HepG2 (cell line): ENCODE data around the gene SLC17A9. TPM values are rescaled to one million over a fixed set of nuclear protein-coding genes. Genes with fewer than 3 reads are reported as not detected.

Experiments
- ADNP ChIP-seq: sonication (generic); formaldehyde crosslinking; IDR thresholded peaks from 2 replicates; pipeline ENCODE4 v1.4.0; 2020; ENCODE audit warnings: missing genetic modification reagents
- BRCA1 ChIP-seq: sonication (generic); formaldehyde crosslinking; IDR thresholded peaks from 2 replicates; pipeline ENCODE4 v1.4.0; 2020; ENCODE audit warnings: missing genetic modification reagents
- FOXC1 ChIP-seq: sonication (generic); formaldehyde crosslinking; IDR thresholded peaks from 2 replicates; pipeline ENCODE4 v1.8.0; 2022; ENCODE audit warnings: mild to moderate bottlenecking, missing genetic modification reagents, borderline replicate concordance
- GTF2F1 ChIP-seq: fragments of 150-350 bp; IDR thresholded peaks from 2 replicates; pipeline ENCODE4 v1.6.1; 2014; ENCODE audit warnings: low read length
- IRX3 ChIP-seq: sonication (generic); formaldehyde crosslinking; IDR thresholded peaks from 2 replicates; pipeline ENCODE4 v1.8.1; 2023; ENCODE audit warnings: mild to moderate bottlenecking, low read depth, missing genetic modification reagents, borderline replicate concordance
- JDP2 ChIP-seq: sonication (generic); formaldehyde crosslinking; IDR thresholded peaks from 2 replicates; pipeline ENCODE4 v1.8.1; 2022; ENCODE audit warnings: missing genetic modification reagents, borderline replicate concordance
- NR3C1 ChIP-seq: sonication (generic); formaldehyde crosslinking; IDR thresholded peaks from 2 replicates; pipeline ENCODE4 v1.4.0; 2020; ENCODE audit warnings: missing genetic modification reagents
- PHF8 ChIP-seq: sonication (generic); formaldehyde crosslinking; IDR thresholded peaks from 2 replicates; pipeline ENCODE4 v1.5.0; 2020; ENCODE audit warnings: missing genetic modification reagents
- PLRG1 ChIP-seq: fragments of 450-650 bp; conservative IDR thresholded peaks from 2 replicates; pipeline ENCODE4 v1.6.1; 2016
- PPARG ChIP-seq: conservative IDR thresholded peaks from 2 replicates; pipeline ENCODE4 v1.6.1; 2016; ENCODE audit warnings: missing biosample characterization, missing genetic modification reagents
- SNAI1 ChIP-seq: sonication (generic); formaldehyde crosslinking; IDR thresholded peaks from 2 replicates; pipeline ENCODE4 v1.5.0; 2020; ENCODE audit warnings: mild to moderate bottlenecking, missing genetic modification reagents, borderline replicate concordance
- TP53 ChIP-seq: sonication (generic); formaldehyde crosslinking; conservative IDR thresholded peaks from 2 replicates; pipeline ENCODE4 v1.4.0; 2020; ENCODE audit warnings: missing genetic modification reagents
- ZIK1 ChIP-seq: sonication (generic); formaldehyde crosslinking; IDR thresholded peaks from 2 replicates; pipeline ENCODE4 v1.5.0; 2020; ENCODE audit warnings: mild to moderate bottlenecking, low read depth, missing genetic modification reagents, borderline replicate concordance
- ZKSCAN1 ChIP-seq: fragments of 150-350 bp; IDR thresholded peaks from 2 replicates; pipeline ENCODE4 v1.6.1; 2014; ENCODE audit warnings: low read length
- ZNF263 ChIP-seq: sonication (generic); formaldehyde crosslinking; IDR thresholded peaks from 2 replicates; pipeline ENCODE4 v1.4.0; 2020; ENCODE audit warnings: missing genetic modification reagents
- ZNF530 ChIP-seq: sonication (generic); formaldehyde crosslinking; IDR thresholded peaks from 2 replicates; pipeline ENCODE4 v1.5.0; 2020; ENCODE audit warnings: low read depth, mild to moderate bottlenecking, missing genetic modification reagents
- polyA plus RNA-seq, 8 experiments: library from polyadenylated mRNA; depleted of rRNA in 3 of 8; stranded (reverse) in 7 of 8; unstranded in 1 of 8; fragments of >200 nt; fragmentation: Illumina TruSeq in 4 of 8; extraction: Trizol in 4 of 8; gene quantifications; 2 replicates each; pipeline versions ENCODE4 v1.2.1 to v1.2.3, GENCODE V29; 2011 to 2016; ENCODE audit warnings: low read depth in 4 of 8, missing spikeins in 1 of 8, mixed read lengths in 1 of 8; ENCODE audit not compliant: insufficient read depth in 1 of 8
- total RNA-seq, 5 experiments: library from RNA; depleted of rRNA; stranded (reverse); fragments of >200 nt; fragmentation: Illumina TruSeq; extraction: Trizol; gene quantifications; 2 replicates each; pipeline ENCODE4 v1.2.3, GENCODE V29; 2016; ENCODE audit warnings: low read depth in 1 of 5
- TF ChIP-seq, protein P1 (sequence below): IDR thresholded peaks from 2 replicates; pipeline ENCODE4 v1.6.1; 2016; ENCODE audit warnings: missing compliant biosample characterization, missing genetic modification reagents, borderline replicate concordance
- TF ChIP-seq, protein P2 (sequence below): sonication (generic); formaldehyde crosslinking; IDR thresholded peaks from 2 replicates; pipeline ENCODE4 v1.5.1; 2020; ENCODE audit warnings: mild to moderate bottlenecking, missing genetic modification reagents
- TF ChIP-seq, protein P3 (sequence below): sonication (generic); formaldehyde crosslinking; conservative IDR thresholded peaks from 2 replicates; pipeline ENCODE4 v1.5.0; 2020; ENCODE audit warnings: missing genetic modification reagents
- TF ChIP-seq, protein P4 (sequence below): sonication (generic); formaldehyde crosslinking; IDR thresholded peaks from 2 replicates; pipeline ENCODE4 v1.9.0; 2022; ENCODE audit warnings: missing genetic modification reagents, mild to moderate bottlenecking, borderline replicate concordance
- TF ChIP-seq, protein P5 (sequence below): sonication (generic); formaldehyde crosslinking; IDR thresholded peaks from 2 replicates; pipeline ENCODE4 v1.8.0; 2022; ENCODE audit warnings: missing genetic modification reagents, low read depth, mild to moderate bottlenecking, borderline replicate concordance

SLC17A9 gene
- total and polyA plus RNA-seq, 2 of the 13 experiments (the other 11 are each of a cell fraction or from before 2014, with no cell fraction given), result 110 to 191 TPM

DNA sequence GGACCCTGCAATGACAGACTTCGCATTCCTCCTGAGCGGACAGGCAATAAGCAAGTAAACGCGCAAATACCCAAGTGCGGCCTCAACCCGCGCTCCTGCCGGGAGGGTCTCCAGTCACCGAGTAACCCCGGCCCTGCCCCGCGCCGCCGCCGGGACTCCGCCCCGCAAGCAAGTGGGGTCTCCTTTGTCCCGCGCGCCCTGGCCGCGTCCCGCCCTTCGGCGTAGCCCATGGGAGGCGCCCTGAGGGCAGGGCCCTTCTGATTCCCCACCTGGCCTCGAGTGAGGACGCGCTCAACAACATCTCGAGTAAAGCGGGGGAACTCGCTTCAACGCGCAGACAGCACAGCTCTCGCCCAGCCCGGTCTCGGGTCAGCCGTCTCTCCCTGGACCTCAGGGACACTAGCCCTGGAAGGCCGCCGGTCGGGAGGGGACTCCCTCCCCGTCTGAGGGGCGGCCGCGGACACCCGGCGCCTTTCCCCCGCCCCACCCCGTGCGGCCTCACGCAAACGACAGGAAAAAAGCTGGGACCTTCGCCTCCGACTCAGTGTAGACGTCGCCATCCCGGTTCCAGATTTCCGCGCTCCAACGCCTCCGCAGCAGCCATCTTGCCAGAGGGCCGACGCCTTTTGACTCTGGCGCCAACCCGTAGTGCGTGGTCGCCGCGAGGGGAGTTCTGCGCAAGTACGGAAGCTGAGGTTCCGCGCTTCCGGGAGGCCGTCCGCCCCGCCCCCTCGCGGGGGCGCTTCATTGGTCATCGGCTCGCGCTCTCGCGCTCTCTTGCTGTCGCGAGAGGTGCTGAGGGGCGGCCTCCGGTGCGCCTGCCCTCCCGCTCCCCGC, 15.0 kb upstream of the SLC17A9 start (continued):
- TF ChIP-seq BRCA1 (CRISPR knock-in tag) (peak; percentile 78; the same call in 1 of the 2 replicates), FOXC1 (CRISPR knock-in tag) (peak; percentile 77; the same call in 1 of the 2 replicates), GTF2F1 (no peak), IRX3 (CRISPR knock-in tag) (peak; percentile 96), ZKSCAN1 (no peak), NR3C1 (CRISPR knock-in tag) (0 out of 2 replicates have a peak, but pooled peaks have one; percentile 57), TP53 (CRISPR knock-in tag) (peak; percentile 95), JDP2 (CRISPR knock-in tag) (no peak), ZIK1 (CRISPR knock-in tag) (peak; percentile 97; the same call in 1 of the 2 replicates), PPARG (CRISPR knock-in tag) (peak; percentile 68), SNAI1 (CRISPR knock-in tag) (peak; percentile 91), PLRG1 (no peak), ZNF530 (no peak), ZNF263 (CRISPR knock-in tag) (peak; percentile 52; the same call in 1 of the 2 replicates), PHF8 (CRISPR knock-in tag) (peak; percentile 96), ADNP (no peak)
- TF ChIP-seq, protein P1, sequence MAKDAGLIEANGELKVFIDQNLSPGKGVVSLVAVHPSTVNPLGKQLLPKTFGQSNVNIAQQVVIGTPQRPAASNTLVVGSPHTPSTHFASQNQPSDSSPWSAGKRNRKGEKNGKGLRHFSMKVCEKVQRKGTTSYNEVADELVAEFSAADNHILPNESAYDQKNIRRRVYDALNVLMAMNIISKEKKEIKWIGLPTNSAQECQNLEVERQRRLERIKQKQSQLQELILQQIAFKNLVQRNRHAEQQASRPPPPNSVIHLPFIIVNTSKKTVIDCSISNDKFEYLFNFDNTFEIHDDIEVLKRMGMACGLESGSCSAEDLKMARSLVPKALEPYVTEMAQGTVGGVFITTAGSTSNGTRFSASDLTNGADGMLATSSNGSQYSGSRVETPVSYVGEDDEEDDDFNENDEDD (CRISPR knock-in tag), result peak; percentile 97
- TF ChIP-seq, protein P2, sequence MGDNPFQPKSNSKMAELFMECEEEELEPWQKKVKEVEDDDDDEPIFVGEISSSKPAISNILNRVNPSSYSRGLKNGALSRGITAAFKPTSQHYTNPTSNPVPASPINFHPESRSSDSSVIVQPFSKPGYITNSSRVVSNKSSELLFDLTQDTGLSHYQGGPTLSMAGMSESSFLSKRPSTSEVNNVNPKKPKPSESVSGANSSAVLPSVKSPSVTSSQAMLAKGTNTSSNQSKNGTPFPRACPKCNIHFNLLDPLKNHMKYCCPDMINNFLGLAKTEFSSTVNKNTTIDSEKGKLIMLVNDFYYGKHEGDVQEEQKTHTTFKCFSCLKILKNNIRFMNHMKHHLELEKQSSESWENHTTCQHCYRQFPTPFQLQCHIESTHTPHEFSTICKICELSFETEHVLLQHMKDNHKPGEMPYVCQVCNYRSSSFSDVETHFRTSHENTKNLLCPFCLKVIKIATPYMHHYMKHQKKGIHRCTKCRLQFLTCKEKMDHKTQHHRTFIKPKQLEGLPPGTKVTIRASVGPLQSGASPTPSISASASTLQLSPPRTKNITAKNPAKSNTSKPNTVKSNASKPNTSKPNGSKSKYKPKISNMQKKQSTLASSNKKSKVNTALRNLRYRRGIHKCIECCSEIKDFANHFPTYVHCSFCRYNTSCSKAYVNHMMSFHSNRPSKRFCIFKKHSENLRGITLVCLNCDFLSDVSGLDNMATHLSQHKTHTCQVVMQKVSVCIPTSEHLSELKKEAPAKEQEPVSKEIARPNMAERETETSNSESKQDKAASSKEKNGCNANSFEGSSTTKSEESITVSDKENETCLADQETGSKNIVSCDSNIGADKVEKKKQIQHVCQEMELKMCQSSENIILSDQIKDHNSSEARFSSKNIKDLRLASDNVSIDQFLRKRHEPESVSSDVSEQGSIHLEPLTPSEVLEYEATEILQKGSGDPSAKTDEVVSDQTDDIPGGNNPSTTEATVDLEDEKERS (CRISPR knock-in tag), result peak; percentile 98
- TF ChIP-seq, protein P3, sequence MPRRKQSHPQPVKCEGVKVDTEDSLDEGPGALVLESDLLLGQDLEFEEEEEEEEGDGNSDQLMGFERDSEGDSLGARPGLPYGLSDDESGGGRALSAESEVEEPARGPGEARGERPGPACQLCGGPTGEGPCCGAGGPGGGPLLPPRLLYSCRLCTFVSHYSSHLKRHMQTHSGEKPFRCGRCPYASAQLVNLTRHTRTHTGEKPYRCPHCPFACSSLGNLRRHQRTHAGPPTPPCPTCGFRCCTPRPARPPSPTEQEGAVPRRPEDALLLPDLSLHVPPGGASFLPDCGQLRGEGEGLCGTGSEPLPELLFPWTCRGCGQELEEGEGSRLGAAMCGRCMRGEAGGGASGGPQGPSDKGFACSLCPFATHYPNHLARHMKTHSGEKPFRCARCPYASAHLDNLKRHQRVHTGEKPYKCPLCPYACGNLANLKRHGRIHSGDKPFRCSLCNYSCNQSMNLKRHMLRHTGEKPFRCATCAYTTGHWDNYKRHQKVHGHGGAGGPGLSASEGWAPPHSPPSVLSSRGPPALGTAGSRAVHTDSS (CRISPR knock-in tag), result peak; percentile 89
- TF ChIP-seq, protein P4, sequence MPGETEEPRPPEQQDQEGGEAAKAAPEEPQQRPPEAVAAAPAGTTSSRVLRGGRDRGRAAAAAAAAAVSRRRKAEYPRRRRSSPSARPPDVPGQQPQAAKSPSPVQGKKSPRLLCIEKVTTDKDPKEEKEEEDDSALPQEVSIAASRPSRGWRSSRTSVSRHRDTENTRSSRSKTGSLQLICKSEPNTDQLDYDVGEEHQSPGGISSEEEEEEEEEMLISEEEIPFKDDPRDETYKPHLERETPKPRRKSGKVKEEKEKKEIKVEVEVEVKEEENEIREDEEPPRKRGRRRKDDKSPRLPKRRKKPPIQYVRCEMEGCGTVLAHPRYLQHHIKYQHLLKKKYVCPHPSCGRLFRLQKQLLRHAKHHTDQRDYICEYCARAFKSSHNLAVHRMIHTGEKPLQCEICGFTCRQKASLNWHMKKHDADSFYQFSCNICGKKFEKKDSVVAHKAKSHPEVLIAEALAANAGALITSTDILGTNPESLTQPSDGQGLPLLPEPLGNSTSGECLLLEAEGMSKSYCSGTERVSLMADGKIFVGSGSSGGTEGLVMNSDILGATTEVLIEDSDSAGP, result peak; percentile 97
- TF ChIP-seq, protein P5, sequence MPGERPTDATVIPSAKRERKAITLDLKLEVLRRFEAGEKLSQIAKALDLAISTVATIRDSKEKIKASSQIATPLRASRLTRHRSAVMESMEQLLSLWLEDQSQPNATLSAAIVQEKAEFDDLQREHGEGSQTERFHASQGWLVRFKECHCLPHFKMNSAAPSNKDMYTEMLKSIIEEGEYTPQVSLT (CRISPR knock-in tag), result peak; percentile 93; the same call in 1 of the 2 replicates
